ENCODE data around the gene ERBIN. TPM values are rescaled to one million over a fixed set of nuclear protein-coding genes. Genes with fewer than 3 reads are reported as not detected.

ERBIN gene
- total RNA-seq, 1 experiment from 2014 or later, result 27.1 TPM

DNA sequence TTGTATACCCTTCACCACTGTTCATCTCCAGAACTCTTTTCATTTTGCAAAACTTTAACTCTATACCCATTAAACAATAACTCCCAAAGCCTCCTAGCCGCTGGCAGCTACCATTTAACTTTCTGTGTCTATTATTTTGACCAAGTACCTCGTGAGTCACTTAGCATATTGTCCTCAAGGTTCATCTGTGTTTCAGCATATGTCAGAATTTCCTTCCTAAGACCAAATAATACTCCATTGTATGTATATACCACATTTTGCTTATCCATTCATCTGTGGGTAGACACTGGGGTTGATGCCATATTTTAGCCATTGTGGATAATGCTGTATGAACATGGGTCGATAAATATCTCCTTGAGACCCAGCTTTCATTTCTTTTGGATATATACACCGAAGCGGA lies 17.4 kb downstream of the ERBIN start (continued):
- TF ChIP-seq ZNF425 (CRISPR knock-in tag; conservative IDR thresholded peaks at IDR 0.05) (no peak), PRRX2 (CRISPR knock-in tag; IDR thresholded peaks at IDR 0.05) (no peak), RELA (CRISPR knock-in tag; IDR thresholded peaks at IDR 0.05; ENCODE audit: borderline replicate concordance) (no peak), KAT7 (CRISPR knock-in tag; IDR thresholded peaks at IDR 0.05; ENCODE audit: borderline replicate concordance) (no peak), CREB1 (CRISPR knock-in tag; IDR thresholded peaks at IDR 0.05) (no peak), MAX (CRISPR knock-in tag; IDR thresholded peaks at IDR 0.05) (no peak), OVOL2 (CRISPR knock-in tag; IDR thresholded peaks at IDR 0.05; ENCODE audit: borderline replicate concordance) (no peak), FOXJ3 (CRISPR knock-in tag; IDR thresholded peaks at IDR 0.05; ENCODE audit: borderline replicate concordance) (no peak)
- TF ChIP-seq, protein P1, sequence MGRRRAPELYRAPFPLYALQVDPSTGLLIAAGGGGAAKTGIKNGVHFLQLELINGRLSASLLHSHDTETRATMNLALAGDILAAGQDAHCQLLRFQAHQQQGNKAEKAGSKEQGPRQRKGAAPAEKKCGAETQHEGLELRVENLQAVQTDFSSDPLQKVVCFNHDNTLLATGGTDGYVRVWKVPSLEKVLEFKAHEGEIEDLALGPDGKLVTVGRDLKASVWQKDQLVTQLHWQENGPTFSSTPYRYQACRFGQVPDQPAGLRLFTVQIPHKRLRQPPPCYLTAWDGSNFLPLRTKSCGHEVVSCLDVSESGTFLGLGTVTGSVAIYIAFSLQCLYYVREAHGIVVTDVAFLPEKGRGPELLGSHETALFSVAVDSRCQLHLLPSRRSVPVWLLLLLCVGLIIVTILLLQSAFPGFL (CRISPR knock-in tag; IDR thresholded peaks at IDR 0.05; ENCODE audit: borderline replicate concordance), result no peak

- DNase-seq (ENCODE audit: low spot score), result no peak
- no peak for ATAC-seq
- TF ChIP-seq RORB (CRISPR knock-in tag; IDR thresholded peaks at IDR 0.05), result no peak
- no peak for TF ChIP-seq IRF1 (CRISPR knock-in tag; IDR thresholded peaks at IDR 0.05)
- no peak for TF ChIP-seq SMAD4 (CRISPR knock-in tag; IDR thresholded peaks at IDR 0.05)
- no peak for TF ChIP-seq RELA (CRISPR knock-in tag; IDR thresholded peaks at IDR 0.05; ENCODE audit: borderline replicate concordance)
- no peak for TF ChIP-seq TEAD4 (CRISPR knock-in tag; IDR thresholded peaks at IDR 0.05)
- TF ChIP-seq USF2 (CRISPR knock-in tag; IDR thresholded peaks at IDR 0.05), result no peak
- no peak for TF ChIP-seq ATF1 (CRISPR knock-in tag; IDR thresholded peaks at IDR 0.05)
- TF ChIP-seq ZNF416 (CRISPR knock-in tag; IDR thresholded peaks at IDR 0.05), result no peak
- Mint-ChIP-seq H3K36me3 (peaks cover 12% of the 10 kb centered on the region), H3K4me1 (peaks cover 13% of the 10 kb centered on the region), H3K27me3 (ENCODE audit: low read depth) (no peaks in the 10 kb centered on the region), H3K27ac (no peak overlapping the region), H3K9me3 (peaks cover 5% of the 10 kb centered on the region; the same call in 1 of the 2 replicates), H3K4me3 (no peak overlapping the region)
- ChIA-PET POLR2A (no interaction called here), CTCF (interaction anchor here (0.6 kb wide), 1 partner anchor 127 kb away, joined by 3 read pairs; no protein-coding TSS in a partner anchor)
Measured at GRCh38 chr5:65946198-65946745, 19.9 kb downstream of the ERBIN start.

GRCh38 chr5:65948115-65948747 lies 21.9 kb downstream of the ERBIN start:
- ChIA-PET POLR2A (interaction anchor here (0.6 kb wide), 1 partner anchor 236 kb away, joined by 4 read pairs; no protein-coding TSS in a partner anchor), CTCF (no interaction called here)
- no peak; the same call in 1 of the 2 replicates for ATAC-seq
- Mint-ChIP-seq H3K9me3 (peaks cover 5% of the 10 kb centered on the region; the same call in 1 of the 2 replicates), H3K36me3 (peaks cover 8% of the 10 kb centered on the region), H3K4me3 (no peak overlapping the region), H3K4me1 (peaks cover 17% of the 10 kb centered on the region), H3K27me3 (ENCODE audit: low read depth) (no peaks in the 10 kb centered on the region), H3K27ac (no peak overlapping the region)
- no peak for DNase-seq (ENCODE audit: low spot score)
- TF ChIP-seq ZNF423 (CRISPR knock-in tag; IDR thresholded peaks at IDR 0.05) (no peak), ARID4B (CRISPR knock-in tag; IDR thresholded peaks at IDR 0.05; ENCODE audit: borderline replicate concordance) (no peak)
- TF ChIP-seq, protein P2, sequence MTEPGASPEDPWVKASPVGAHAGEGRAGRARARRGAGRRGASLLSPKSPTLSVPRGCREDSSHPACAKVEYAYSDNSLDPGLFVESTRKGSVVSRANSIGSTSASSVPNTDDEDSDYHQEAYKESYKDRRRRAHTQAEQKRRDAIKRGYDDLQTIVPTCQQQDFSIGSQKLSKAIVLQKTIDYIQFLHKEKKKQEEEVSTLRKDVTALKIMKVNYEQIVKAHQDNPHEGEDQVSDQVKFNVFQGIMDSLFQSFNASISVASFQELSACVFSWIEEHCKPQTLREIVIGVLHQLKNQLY (CRISPR knock-in tag; IDR thresholded peaks at IDR 0.05), result no peak

Data from WTC11 (cell line).